GM19238 (cell line): Measurements from ENCODE around the gene MVB12A.

ENCODE experiments used
- DNase-seq: peaks from one replicate; pipeline ENCODE4 v3.0.0; 2011; ENCODE audit warnings: low spot score; ENCODE audit not compliant: insufficient read length

Gene MVB12A

GRCh38 chr19:17419621-17420474 lies at the start of gene MVB12A:
MVB12A (plus strand) TSS chr19:17420047; CDS start chr19:17420136, 89 bp downstream.
- DNase-seq = peak; percentile 98

- DNase-seq = no peak
Observed at GRCh38 chr19:17376935-17377600, 42.8 kb upstream of the MVB12A start, which contains the start of gene PLVAP. PLVAP (minus strand) TSS chr19:17377342; CDS start chr19:17377288, 54 bp downstream.

- DNase-seq = no peak
Observed at GRCh38 chr19:17378271-17378670, 41.6 kb upstream of the MVB12A start.

GRCh38 chr19:17379221-17379631 lies 40.6 kb upstream of the MVB12A start:
- no peak for DNase-seq

- no peak for DNase-seq
Observed at GRCh38 chr19:17380426-17381138, 39.3 kb upstream of the MVB12A start.

- no peak for DNase-seq
Observed at GRCh38 chr19:17385878-17386611, 33.8 kb upstream of the MVB12A start.

GRCh38 chr19:17389288-17389687 lies 30.6 kb upstream of the MVB12A start:
- no peak for DNase-seq

- no peak for DNase-seq
Observed at GRCh38 chr19:17389957-17390664, 29.7 kb upstream of the MVB12A start.

- DNase-seq = peak; percentile 94
Observed at GRCh38 chr19:17390665-17391370, 29.0 kb upstream of the MVB12A start.

GRCh38 chr19:17391371-17392151 lies 28.3 kb upstream of the MVB12A start:
- no peak for DNase-seq

GRCh38 chr19:17393002-17393401 lies 26.8 kb upstream of the MVB12A start:
- no peak for DNase-seq

- no peak for DNase-seq
Observed at GRCh38 chr19:17393914-17394313, 25.9 kb upstream of the MVB12A start, which contains the start of gene CCDC194. CCDC194 (minus strand) TSS chr19:17394196; CDS start chr19:17394158, 38 bp downstream.

- DNase-seq = no peak
Observed at GRCh38 chr19:17394891-17395415, 24.9 kb upstream of the MVB12A start.

- DNase-seq = no peak
Observed at GRCh38 chr19:17398902-17399527, 20.8 kb upstream of the MVB12A start.

GRCh38 chr19:17401628-17402027 lies 18.2 kb upstream of the MVB12A start:
- no peak for DNase-seq

GRCh38 chr19:17402982-17403855 lies 16.6 kb upstream of the MVB12A start:
- DNase-seq = peak; percentile 62

- no peak for DNase-seq
Observed at GRCh38 chr19:17404015-17404414, 15.8 kb upstream of the MVB12A start.
